GM18526 (cell line): ENCODE data around the gene ENOX2.

Experiments
- POLR2A ChIP-seq: IDR thresholded peaks from 3 replicates; pipeline ENCODE4 v1.6.1; 2011; ENCODE audit not compliant: insufficient read length; ENCODE audit errors: extremely low read depth

The ENOX2 gene

DNA sequence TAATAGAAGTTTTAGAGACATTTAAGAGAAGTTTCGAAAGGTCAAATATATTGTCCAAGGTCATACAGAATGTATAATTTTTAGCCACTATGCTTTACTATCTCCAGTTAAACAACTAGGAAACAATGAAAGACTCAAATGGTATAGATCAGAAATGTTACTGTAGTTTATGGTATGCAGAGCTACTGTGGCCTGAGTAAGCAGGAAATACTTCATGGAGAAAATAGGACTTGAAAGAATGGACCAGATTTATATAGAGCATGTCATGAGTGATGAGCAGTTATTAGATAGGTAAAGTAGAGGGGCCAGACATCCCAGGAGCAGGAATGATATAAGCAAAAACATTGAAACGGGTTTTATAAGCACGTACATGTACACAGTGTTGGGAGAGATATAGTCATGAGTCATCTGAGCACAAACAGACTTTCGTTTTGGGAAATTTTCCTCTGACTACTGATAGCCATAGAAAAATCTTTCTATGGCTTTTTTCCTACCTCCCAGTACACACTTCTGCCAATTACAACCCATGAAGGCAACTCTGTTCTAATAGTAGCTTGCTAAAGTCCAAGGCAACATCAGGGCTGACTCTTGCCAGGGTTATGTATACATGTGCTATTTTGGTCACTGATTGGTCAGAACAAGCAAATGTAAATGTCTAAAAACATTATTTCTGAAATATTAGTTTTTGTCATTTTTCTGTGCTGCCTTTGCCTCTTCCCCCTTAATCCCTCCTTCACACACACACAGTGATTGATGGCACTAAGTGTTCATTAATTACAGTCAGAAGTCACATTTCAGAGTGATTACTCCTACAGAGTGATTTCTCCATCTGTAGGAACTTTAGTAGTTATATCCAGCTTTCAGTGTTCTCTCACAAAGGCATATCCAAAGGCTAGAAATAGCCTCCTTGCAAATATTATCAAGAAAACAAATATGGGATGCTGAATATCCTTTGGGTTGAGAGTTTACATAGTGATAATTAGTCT, 198.7 kb downstream of the ENOX2 start:
- no peak for TF ChIP-seq POLR2A

DNA sequence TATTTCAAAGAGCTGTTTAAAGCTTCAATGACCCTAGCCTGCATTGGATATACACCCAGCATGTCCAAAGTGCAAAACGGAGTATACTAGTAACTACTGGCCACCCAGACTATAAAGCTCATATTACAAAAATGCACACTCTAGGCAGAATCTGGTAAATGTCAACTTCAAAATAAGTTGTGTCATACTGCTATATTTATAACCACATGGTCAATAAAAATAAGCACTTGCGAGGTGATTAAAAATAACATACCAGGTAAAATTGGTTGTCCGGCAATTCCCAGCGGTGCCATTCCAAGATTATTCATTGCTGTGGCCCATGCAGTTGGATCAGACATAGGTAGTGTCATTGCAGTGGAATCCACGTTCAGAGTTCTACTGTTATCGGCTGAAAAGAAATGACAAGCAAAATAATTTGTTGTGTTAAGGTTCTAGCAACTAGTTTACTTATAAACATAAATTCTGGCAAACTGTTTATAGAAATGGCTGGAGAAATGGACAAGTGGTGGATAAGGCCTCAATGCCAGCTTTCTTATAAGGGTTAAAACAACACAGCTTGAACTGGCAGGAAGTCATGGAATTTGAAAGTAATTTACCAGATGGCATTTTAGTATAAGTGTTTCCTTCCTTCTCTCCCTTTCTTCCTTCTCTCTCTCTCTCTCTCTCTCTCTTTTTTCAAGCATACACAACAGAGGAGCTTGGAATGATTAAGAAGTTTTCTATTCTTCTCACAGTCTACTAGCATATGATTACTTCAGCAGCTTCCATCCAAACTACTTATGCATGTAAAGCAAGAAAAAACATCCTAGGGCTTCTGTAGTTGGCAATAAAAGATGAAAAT, 199.9 kb downstream of the ENOX2 start:
- TF ChIP-seq POLR2A, result no peak

DNA sequence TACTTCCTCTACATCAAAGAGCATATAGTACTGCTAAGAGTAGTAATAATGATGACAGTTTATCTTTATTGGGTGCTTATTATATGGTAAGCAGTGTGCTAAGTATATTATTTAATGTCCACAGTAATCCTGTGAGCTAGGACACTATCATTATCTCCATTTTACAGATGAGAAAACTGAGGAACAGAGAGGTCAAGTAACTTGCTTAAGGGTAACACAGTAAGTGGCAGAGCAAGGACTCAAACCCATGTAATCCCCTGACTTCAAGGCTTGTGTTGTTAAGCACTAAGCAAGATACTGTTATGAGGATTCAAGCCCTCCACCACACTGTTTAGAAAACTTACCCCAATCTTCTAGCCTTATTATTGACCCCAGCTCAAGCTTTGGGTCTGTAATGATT, 202.4 kb downstream of the ENOX2 start:
- TF ChIP-seq POLR2A, result no peak

DNA sequence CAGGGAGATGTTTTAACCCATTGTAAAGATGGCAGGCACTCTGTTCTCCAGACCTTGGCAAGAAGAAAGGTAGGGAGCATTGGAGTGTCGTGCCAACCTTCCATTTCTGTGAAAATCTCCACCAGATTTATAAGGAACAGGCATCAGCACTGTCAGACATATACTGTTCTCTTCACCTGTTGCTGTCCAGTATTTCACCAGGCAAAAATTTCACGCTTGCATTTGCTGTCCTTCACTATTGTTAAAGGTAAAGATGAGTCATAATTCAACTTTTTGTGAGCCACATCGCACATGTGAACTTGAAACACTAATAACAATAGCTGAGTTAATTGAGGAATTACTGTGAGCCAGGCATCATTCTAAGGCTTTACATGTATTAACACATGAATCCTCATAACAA, 203.4 kb downstream of the ENOX2 start:
- no peak for TF ChIP-seq POLR2A

DNA sequence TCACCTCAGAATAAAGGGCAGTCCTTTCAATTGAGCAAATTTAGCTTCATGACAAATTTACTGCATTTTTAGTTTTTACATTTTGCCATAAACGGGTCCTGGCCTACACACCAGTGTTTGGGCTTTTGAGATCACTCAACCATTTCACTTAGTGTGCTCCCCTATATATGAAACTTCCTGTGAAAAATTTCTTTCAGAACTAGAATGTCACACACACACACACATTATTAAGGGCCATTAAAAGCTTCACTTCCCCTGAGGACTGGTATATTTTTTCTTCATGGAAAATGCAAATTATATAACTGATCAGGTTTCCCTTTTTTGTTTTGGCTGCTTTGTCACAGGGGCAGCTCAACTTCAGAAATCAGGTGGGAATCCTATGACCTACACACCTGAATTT, 206.5 kb downstream of the ENOX2 start:
- no peak for TF ChIP-seq POLR2A

DNA sequence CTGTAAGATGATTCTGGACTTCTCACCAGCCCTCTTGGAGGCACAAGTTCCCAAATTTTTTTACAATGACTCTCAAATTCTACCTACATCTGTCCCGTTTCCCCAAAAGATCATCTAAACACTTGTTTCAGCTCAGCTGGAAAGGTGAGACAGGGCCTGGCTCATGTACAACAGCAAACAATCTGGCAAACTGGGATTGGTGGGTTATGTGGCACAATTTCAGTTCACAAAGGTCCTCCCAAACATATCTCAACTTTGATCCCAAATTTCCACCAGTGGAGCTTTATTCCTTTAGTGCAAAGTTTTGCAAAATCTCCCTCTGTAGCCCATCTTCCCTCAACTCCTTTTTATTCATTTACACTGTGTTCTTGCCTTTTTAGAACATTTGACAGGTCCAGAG, 207.1 kb downstream of the ENOX2 start:
- TF ChIP-seq POLR2A, result no peak

DNA sequence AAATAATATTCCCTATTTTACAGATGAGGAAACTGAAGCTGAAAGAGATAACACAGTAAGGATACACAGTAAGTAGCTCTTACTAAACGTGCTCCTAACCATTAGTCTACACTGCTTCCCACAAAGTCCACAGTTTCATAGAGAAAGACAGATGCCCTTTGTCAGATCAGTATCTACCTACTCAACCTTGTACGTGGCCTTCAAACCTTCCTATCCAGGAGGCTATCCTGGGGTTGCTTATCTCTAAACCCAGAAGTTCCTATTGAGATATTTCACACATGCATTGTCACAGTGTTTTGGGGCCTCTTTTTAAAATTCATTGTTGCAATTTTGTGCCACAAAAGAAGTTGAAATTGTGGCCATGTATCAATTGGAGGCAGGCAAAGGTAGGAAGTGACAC, 208.0 kb downstream of the ENOX2 start:
- no peak for TF ChIP-seq POLR2A

DNA sequence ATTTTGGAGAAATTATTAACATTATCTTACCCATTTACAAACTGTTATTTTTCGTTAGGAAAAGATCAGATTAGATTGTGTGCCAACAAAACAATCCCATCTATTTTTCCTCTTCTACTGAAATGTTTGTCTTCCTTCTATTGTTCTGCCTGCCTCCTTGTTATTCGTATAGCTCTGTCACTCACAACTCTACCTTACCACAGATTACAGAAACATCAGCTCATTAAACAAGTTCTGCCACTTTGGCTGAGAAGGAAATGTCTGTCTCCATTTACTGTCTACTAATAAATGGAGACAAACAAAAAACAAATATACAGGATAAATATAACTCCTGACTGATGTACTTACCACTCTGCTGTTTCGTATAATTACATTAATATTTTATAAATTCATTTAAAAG, 211.4 kb downstream of the ENOX2 start:
- TF ChIP-seq POLR2A, result no peak

DNA sequence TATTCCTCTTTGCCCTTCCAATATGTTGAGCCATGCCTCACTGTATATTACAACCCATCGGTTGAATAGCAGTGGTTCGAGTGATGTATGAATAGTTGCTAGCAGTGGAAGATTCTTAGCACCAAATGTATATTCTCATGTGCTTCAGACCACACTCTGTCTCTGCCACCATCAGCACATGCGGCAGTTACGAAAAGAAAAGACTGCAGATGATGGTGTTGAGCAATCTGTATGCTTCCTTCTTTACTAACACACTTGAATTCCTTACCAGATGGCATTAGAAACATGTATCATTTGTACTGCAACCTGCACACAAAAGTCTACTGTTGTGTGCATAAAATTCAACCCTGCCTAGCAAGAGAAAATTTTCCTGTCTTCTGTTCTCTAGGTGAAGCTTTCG, 214.6 kb downstream of the ENOX2 start:
- no peak for TF ChIP-seq POLR2A

DNA sequence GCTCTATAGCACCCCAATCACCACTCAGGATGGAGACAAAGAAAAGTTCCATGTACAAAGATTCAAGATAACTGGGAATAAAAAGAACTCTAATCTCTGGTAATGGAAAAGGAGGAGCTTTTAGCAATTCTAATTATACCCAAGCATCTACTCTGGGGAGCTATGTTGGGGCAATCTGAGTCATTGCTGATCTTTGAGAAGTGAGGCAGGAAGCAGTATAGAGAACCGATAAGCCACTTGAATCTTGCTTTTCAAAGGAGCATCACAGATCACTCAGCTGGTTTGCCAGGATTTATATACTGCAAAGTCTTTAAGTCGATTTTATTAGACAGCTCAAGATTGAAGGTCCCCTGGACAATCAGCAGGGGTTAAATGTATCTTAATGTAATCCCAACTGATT, 220.0 kb downstream of the ENOX2 start:
- no peak for TF ChIP-seq POLR2A

DNA sequence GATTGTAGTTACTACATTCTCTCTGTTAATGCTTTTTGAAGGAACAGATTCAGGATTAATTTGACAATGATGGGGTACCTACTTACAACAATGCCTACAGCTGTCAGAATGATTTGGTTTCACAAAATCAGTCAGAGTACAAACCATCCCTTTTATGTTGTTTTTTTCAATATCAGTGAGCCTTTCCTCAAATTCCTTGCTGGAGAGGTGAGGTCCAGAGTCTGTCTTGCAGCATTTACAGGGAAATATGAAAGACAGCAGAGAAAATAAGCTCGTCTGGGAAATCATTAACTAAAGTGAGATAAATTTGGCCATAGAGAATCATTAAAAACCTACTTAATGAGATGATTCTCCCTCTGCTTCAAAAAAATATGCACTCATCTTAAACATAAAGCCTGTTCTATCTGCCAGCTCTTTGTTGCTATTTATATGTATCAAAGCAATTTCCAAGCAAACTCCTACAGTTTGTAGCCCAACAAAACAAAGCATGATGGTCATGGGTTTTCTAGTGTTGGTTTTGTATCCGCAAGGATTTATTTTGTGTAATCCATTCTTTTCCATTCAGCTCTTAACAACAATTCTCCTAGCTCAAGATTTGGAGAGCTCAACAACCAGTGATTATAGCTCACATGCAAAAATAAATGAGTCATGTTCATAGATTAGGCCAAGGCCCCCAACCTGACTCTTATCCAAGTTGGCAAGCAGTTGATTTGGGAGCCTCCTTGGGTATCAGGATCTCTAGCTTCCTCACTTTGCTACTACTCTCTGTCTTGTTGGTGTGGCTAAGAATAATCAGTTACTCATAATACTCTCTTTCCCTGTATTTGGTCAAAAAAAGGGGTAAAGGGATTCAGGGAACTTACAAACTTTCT, 222.6 kb downstream of the ENOX2 start:
- no peak for TF ChIP-seq POLR2A

DNA sequence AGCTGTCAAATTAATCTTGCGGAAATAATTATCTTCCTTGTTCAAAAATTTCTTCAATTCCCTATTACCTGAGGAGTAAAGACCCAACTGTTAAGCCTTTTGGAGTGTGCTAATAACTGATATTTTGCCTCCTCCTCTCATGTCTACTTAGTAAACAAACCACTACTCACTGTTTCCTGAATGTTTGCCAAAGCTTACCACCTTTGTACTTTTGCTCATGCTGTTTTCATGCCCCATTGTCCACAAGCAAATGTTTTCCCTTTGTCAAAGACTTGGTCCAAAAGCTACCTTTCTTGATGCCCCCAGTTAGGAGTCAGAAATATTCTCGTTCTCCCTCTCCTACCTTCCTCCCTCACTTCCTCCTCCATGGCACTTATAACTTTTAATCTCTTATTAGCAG, 226.1 kb downstream of the ENOX2 start:
- TF ChIP-seq POLR2A, result no peak

DNA sequence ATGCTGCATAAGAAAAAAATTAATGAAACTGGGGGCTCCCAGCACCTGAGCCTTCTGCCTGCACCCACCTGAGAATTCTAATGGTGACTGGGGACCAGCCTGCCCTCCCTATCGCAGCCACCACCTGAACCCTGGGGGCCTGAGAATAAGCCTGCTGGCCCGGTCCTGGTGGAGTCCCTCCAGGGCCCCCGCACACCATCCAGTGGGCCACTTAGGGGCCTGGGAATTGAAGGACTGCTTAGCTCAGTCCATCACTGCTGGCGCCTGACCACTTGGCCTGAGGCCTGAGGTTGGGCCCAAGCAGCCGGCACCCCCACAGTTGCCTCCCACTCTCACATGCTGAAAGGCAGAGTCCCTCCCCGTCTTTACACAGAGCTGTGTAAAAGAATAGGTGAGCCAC, 230.8 kb downstream of the ENOX2 start:
- no peak for TF ChIP-seq POLR2A

DNA sequence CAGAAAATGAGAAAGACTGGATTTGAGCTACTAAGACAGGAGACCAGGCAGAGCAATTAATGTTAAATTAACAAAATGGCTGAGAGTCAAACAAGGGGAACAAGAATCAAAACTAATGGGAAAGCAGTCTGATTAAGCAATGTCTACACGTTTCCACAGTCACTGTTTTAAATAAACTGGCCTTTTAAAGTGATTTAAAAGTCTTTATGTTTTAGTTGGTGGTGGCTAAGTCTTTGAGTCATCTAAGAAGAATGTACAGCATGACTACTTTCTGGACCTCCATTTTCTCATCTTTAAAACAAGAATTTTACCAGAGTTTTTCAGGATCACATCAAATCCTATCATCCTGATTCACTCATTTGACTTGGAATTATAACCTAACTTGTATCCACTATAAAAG, 233.8 kb downstream of the ENOX2 start:
- TF ChIP-seq POLR2A, result no peak

DNA sequence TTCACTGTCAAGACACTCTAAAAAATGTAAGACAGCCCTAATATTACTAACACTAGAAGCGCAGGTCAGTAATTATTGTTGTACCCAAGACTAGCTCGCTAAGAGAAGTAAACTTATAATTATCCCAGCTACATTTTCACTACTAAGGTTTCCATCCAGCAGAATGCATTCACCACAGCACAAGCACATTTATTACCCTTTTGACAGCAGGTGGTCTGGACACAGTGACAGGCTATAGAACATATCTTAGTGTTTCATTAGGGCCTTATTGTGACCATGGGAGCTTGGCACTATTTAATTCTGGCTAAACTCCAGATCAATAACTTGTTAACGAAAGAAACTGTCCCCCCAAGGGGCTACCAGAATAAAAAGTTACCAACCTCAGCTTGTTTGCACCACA, 237.7 kb downstream of the ENOX2 start:
- no peak for TF ChIP-seq POLR2A
